ENCODE results near the gene PARP11.

The PARP11 gene

DNA sequence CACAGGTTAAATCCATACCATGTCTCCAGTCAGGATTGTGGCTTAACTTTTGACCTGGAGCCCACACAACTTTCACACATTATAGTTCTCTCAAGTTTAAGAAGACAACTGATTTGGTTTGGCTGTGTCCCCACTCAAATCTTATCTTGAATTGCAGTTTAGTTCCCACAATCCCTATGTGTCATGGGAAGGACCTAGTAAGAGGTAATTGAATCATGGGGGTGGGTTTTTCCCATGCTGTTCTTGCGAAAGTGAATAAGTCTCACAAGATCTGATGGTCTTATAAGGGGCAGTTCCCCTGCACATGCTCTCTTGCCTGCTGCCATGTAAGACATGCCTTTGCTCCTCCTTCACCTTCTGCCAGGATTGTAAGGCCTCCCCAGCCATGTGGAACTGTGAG, 38.2 kb upstream of the PARP11 start:
- no peak for TF ChIP-seq CTCF (IDR thresholded peaks at IDR 0.05; ENCODE audit: low read depth, low read length)
- DNase-seq (ENCODE audit: extremely low read depth, low read depth), result no peak

DNA sequence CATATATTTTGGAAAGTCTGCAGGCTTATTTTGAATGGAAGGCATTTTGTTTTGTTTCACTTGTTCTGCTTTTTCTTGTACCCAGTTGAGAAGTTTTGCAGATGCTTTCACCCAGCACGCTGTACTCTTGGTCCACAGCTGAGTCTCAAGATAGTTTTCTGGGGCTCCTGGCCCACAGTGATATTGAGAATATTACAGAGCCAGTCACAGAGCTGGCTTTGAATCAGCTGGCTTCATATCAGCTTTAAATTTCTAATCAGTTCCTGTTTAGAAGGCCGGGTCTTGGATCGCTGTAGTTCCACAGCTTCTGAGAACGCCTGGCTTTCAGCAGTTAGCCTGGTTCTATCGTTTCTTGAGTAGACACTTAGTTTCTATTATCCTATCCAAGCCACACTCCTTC, 32.5 kb upstream of the PARP11 start:
- DNase-seq (ENCODE audit: extremely low read depth, low read depth), result no peak
- no peak for TF ChIP-seq CTCF (IDR thresholded peaks at IDR 0.05; ENCODE audit: low read depth, low read length)

DNA sequence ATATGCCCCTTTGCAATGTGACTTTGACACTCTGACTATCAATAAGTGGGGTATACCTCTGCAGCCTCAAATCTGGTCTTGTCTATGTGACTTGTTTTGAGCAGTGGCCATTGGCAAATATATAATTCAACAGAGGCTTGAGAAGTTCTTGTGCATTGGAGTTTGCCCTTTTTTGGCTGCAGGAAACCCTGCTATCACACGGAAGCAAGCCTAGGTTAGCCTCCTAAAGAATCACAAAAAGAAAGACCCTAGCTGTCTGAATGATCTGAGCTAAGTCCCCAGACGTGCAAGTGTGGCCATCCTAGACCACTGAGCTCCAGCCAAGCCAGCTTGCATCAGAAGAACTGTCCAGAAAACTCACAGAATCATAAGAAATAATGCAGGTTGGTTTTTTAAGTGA, 31.8 kb upstream of the PARP11 start:
- no peak for DNase-seq (ENCODE audit: extremely low read depth, low read depth)
- TF ChIP-seq CTCF (IDR thresholded peaks at IDR 0.05; ENCODE audit: low read depth, low read length), result no peak

DNA sequence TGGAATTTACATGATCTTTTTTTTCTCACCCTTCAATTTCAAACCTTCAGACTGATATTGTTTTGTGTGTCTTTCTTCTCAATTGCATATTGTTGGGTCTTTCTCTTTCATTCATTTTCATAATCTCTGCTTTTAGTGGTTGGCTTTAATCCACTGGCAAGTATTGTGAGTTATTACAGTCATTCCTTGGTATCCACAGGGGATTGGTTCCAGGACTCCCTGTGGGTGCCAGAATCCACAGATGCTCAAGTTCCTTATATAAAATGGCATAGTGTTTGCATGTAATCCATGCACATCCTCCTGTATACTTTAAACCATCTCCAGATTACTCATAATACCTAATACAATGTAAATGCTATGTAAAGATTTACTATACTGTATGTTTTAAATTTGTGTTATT, 29.7 kb upstream of the PARP11 start:
- no peak for DNase-seq (ENCODE audit: extremely low read depth, low read depth)
- no peak for TF ChIP-seq CTCF (IDR thresholded peaks at IDR 0.05; ENCODE audit: low read depth, low read length)

GRCh38 chr12:3901116-3901515, 27.9 kb upstream of the PARP11 start:
- no peak for TF ChIP-seq CTCF (IDR thresholded peaks at IDR 0.05; ENCODE audit: low read depth, low read length)
- DNase-seq (ENCODE audit: extremely low read depth, low read depth), result no peak

GRCh38 chr12:3898756-3899155, 25.6 kb upstream of the PARP11 start:
- no peak for TF ChIP-seq CTCF (IDR thresholded peaks at IDR 0.05; ENCODE audit: low read depth, low read length)
- DNase-seq (ENCODE audit: extremely low read depth, low read depth), result no peak

GRCh38 chr12:3897371-3897971, 24.3 kb upstream of the PARP11 start:
- no peak for TF ChIP-seq CTCF (IDR thresholded peaks at IDR 0.05; ENCODE audit: low read depth, low read length)
- no peak for DNase-seq (ENCODE audit: extremely low read depth, low read depth)
